ENCODE measurements around the gene USP43.
"Not testable (repeated sequence)": the region's sequence is repeated elsewhere in the genome, so short reads cannot be mapped to it uniquely, and the experiment has no call there.

Gene USP43

GRCh38 chr17:9663511-9663910, 18.2 kb downstream of the USP43 start:
- DNase-seq (ENCODE audit: low read depth in 2 of 3, low spot score in 2 of 3) = not testable (repeated sequence)

DNA sequence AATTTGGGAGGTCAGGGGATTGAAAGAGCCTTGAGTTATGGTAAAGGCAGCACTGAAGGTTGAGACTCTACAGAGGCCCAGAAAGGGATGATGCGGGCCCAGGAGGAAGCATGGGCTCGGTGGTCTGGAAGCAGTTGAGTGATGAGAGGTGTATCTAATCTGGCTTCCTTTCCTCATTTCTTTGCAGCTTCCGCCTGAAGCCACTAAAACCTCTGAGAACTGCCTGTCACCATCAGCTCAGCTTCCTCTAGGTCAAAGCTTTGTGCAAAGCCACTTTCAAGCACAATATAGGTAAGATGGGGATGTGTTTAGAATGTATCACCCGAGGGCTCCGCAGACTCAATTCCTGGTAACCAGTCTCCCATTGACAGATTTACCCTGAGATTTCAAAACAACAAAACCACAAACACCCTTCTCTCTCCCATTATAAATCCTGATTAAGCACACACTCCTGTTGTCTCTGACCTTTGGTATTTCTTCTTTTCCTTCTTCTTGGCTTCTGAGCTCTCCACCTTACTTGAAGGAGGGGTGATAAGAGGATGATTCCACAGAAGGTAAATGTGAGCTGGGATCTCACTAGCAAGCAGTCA, 21.2 kb downstream of the USP43 start:
- DNase-seq (ENCODE audit: low read depth in 2 of 3, low spot score in 2 of 3) = no peak

- no peak for DNase-seq (ENCODE audit: low read depth in 2 of 3, low spot score in 2 of 3)
Observed at GRCh38 chr17:9668517-9668916, 23.2 kb downstream of the USP43 start.

GRCh38 chr17:9669551-9670008, 24.3 kb downstream of the USP43 start:
- DNase-seq (ENCODE audit: low read depth in 2 of 3, low spot score in 2 of 3) = no peak

GRCh38 chr17:9670596-9670995, 25.3 kb downstream of the USP43 start:
- no peak for DNase-seq (ENCODE audit: low read depth in 2 of 3, low spot score in 2 of 3)

DNA sequence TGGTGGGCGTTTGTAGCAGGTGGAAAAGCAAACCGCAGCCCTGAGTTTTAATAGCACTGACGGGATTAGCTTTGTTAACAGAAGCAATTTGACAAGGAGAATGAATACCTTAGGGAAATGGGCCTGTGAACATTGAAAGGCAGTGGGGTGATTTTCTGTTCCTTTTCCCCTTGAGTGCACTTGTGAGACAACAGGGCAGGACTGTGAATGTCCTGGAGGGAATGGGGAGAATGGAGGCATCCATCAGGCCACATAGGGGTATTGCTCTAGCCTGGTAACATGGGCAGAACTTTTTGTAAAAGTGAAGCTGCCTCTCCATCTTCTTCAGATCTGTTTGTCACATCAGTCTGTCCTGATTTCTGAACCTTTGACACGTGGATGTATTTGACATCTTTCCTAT, 26.2 kb downstream of the USP43 start:
- no peak for DNase-seq (ENCODE audit: low read depth in 2 of 3, low spot score in 2 of 3)

DNA sequence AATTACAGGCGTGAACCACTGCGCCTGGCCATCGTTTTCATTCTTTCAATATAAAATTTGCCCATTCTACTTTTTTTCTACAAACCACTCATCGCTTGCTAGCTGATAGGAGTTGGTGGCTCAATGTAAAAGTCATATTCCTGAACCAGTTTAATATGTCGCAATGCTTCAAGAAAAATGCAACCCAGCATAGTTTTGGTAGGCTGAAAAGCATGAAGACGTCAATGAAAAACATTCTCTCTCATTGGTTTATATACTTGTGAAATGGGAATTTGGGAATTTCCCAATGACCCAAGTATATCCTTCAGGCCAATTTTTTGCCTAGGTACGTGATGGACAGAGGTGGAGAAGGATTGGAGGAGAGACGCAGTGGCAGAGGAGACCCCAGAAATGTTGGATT, 26.9 kb downstream of the USP43 start:
- DNase-seq (ENCODE audit: low read depth in 2 of 3, low spot score in 2 of 3) = no peak

DNA sequence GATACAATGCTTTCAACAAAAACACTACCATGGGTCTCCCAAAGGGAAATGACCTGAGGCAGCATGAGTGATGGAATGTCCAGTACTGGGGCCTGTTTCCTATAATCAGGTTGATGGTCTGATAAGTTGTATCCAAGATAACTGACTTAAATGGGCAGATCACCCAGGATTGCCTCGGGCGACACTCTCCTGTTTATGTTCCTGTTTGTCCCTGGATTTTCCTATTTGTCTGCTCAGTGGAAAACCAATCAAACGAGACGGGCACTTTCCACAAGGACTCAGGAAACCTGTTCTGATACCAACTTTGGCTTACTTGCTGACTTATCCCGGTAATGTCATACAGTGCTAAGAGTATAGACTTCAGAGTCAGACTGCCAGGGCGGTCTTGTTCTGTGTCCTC, 27.4 kb downstream of the USP43 start:
- no peak for DNase-seq (ENCODE audit: low read depth in 2 of 3, low spot score in 2 of 3)

DNA sequence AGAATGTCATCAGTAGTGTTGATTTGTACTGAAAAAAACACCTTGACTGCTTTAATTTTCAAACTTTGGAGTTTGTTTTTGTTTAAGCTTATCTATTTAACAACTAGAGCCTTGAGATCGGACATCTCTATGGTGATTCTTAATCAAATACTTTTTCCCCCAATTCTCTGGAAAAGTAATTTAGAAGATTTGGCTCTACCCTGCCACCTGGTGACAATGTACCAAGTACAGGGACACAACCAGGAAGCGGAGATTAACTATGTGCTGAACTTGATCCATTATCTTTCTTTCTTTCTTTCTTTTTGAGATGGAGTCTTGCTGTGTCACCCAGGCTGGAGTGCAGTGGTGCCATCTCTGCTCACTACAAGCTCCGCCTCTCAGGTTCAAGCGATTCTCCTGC, 30.8 kb downstream of the USP43 start:
- no peak for DNase-seq (ENCODE audit: low read depth in 2 of 3, low spot score in 2 of 3)

DNA sequence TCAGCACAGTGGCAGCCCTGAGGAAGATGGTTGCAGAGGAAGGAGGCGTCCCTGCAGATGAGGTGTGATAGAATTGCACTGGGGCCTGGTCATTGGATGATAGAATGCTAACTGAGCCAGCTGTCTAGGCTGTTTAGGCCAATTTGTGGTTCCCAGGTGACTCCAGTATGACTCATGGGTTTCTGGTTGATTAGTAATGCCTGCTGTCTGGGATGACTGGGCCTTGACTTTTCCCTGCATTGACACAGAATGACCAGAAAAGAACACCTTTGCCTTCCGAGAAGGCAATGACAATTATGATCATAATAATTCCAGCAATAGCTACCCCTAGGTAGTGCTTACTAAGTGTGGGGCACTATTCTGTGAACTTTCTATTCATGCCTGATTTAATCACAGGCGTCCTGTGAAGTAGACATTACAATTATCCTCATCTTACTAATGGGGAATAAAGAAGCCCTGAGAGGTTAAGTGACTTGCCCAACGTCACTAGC, 31.5 kb downstream of the USP43 start:
- DNase-seq (ENCODE audit: low read depth in 2 of 3, low spot score in 2 of 3) = no peak

DNA sequence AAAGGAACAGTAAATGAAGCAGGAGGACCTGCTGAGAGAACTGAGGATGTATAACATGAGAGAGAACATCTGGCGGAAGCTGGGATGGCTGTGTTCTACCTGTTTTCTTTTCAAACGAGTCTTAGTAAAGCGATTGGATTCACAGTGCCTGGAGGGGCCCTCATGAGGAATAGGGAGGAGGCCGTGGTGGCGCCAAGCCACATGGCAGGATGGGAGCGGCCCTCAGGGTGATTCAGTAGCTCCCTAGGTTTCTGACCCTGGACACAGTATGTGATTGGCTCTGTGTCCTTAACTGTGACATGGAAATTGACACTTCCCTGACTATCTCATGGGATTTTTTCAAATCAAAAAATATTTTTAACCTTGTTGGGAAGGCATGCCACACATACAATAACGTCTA, 32.1 kb downstream of the USP43 start:
- no peak for DNase-seq (ENCODE audit: low read depth in 2 of 3, low spot score in 2 of 3)

- no peak for DNase-seq (ENCODE audit: low read depth in 2 of 3, low spot score in 2 of 3)
Observed at GRCh38 chr17:9677896-9678295, 32.6 kb downstream of the USP43 start.

DNA sequence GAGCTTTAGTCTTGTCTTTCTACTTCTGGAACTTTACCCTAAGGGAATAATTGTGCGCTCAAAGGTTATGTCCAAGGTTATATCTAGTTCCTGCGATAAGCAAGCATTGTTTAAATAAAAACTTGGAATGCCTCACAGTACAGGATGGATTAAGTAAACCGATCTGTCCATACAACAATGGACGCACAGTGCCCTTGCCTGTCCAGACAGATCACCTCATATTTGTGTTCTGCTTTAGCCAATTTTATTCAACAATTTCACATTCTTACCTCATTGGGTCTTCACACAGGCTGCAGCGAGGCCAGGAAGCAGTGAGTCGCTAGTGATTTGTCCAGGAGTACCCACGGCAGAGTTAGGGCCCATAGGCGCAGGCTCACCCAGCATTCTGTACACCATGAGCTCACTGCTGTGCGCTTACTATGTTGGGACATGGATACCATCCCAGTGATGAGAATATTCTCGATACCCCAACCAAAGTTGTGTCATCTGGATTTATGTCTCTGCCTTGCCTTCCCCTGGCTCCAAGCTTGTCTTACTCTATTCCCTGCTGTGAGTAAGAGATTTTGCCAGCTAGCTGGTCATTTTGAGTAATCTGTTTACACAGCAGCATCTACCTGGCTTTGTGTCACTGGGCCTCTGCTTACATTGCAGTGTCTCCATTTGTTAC, 39.8 kb downstream of the USP43 start:
- DNase-seq (ENCODE audit: low read depth in 2 of 3, low spot score in 2 of 3) = no peak

DNA sequence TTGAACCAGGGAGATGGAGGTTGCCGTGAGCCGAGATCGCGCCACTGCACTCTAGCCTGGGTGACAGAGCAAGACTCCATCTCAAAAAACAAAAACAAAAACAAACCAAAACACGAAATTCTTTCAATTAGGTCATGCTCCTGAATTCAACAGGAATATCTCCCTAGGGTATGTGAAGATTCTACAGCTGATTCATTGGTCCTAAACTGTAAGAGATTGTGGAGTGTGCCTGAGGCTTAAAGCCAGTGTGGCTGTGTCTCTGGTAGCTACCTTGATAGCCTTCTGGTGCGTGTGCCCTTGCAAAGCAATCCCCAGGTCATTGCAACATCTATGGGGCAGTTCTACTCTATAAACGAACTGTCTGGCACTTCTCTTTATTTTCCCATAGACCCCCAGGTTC, 48.4 kb downstream of the USP43 start:
- DNase-seq (ENCODE audit: low read depth in 2 of 3, low spot score in 2 of 3) = no peak

GRCh38 chr17:9696279-9697044, 51.1 kb downstream of the USP43 start:
- DNase-seq (ENCODE audit: low read depth in 2 of 3, low spot score in 2 of 3) = no peak

- no peak for DNase-seq (ENCODE audit: low read depth in 2 of 3, low spot score in 2 of 3)
Observed at GRCh38 chr17:9700136-9700535, 54.8 kb downstream of the USP43 start.

GRCh38 chr17:9700754-9701476, 55.6 kb downstream of the USP43 start:
- no peak for DNase-seq (ENCODE audit: low read depth in 2 of 3, low spot score in 2 of 3)

- no peak for DNase-seq (ENCODE audit: low read depth in 2 of 3, low spot score in 2 of 3)
Observed at GRCh38 chr17:9702482-9702881, 57.2 kb downstream of the USP43 start.

DNA sequence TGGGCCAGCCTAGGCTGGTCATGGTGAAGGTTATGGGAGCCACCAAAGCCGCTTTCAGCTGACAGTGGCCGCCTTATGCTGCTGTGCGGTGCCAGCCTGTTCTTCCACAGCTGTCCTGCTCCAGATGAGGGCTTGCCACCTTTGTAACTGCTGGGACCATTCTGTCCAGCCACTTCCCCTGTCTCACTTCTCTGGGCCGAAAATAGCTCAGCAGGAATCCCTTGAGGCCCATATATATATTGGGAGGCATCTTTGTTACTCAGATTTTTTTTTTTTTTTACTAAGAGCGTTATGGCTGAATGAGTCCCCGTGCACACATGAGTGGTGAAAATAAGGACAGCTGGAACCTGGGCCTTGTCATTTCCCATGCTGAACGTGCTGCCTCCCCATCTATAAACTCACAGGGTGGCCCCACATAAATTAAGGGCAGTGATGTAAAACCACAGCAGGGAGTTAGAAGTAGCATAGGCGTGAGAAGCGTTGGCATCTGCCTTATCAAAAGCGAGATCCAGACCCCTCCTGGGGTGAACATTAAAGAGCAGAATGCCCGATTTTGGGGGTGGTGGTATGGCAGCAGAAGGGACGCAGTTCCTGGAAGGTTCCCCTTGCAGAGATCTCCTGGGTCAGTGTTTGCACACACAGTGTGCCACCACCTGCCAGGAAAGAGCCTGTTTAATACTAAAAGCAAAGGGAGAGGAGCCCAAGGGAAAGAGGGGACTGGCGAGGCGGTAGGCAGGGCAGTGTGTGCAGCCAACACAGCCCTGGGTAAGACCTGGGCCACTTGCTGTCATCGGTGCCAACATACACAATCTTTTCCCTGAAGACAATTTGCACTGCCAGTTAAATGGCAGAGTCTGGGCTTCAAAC, 57.8 kb downstream of the USP43 start:
- DNase-seq (ENCODE audit: low read depth in 2 of 3, low spot score in 2 of 3) = no peak

- no peak for DNase-seq (ENCODE audit: low read depth in 2 of 3, low spot score in 2 of 3)
Observed at GRCh38 chr17:9703781-9704082, 58.4 kb downstream of the USP43 start.

- no peak for DNase-seq (ENCODE audit: low read depth in 2 of 3, low spot score in 2 of 3)
Observed at GRCh38 chr17:9705745-9706144, 60.4 kb downstream of the USP43 start.

All from activated CD8-positive, alpha-beta memory T cell treated with anti-CD3 and anti-CD28 coated beads for 48 hours (primary cell).